H9 (cell line): Measurements from ENCODE around the gene LYSMD3. TPM values are rescaled to one million over a fixed set of nuclear protein-coding genes. Genes with fewer than 3 reads are reported as not detected.

Experiments used
- DNase-seq: peaks from one replicate; pipeline ENCODE4 v3.0.0-alpha.2; 2017
- H2AFZ ChIP-seq: one replicate; pipeline ENCODE4 v1.6.1; 2013; ENCODE audit warnings: mild to moderate bottlenecking, low read length, control low read depth, moderate library complexity
- H2AK5ac ChIP-seq: 2 replicates; pipeline ENCODE4 v1.6.1; 2013; ENCODE audit warnings: low read length, control low read depth, mixed read lengths; ENCODE audit not compliant: insufficient read length
- H2BK120ac ChIP-seq: one replicate; pipeline ENCODE4 v1.6.1; 2013; ENCODE audit warnings: low read depth, mild to moderate bottlenecking, low read length, control low read depth, inconsistent platforms; ENCODE audit not compliant: poor library complexity, severe bottlenecking
- H2BK12ac ChIP-seq: 2 replicates; pipeline ENCODE4 v1.6.1; 2013; ENCODE audit warnings: low read length, control low read depth, mixed read lengths, low read depth; ENCODE audit not compliant: insufficient read length
- H2BK15ac ChIP-seq: 2 replicates; pipeline ENCODE4 v1.6.1; 2013; ENCODE audit warnings: low read depth, low read length, control low read depth
- H2BK20ac ChIP-seq: one replicate; pipeline ENCODE4 v1.6.1; 2013; ENCODE audit warnings: low read depth, mild to moderate bottlenecking, low read length, control low read depth, inconsistent platforms; ENCODE audit not compliant: poor library complexity, severe bottlenecking
- H2BK5ac ChIP-seq: 2 replicates; pipeline ENCODE4 v1.6.1; 2013; ENCODE audit warnings: low read length, control low read depth, mixed read lengths; ENCODE audit not compliant: insufficient read length
- H3K14ac ChIP-seq: 2 replicates; pipeline ENCODE4 v1.6.1; 2013; ENCODE audit warnings: low read length, control low read depth; ENCODE audit not compliant: insufficient read depth
- H3K18ac ChIP-seq: 2 replicates; pipeline ENCODE4 v1.6.1; 2013; ENCODE audit warnings: low read depth, mild to moderate bottlenecking, mixed read lengths, low read length, control low read depth; ENCODE audit not compliant: insufficient read length
- H3K23ac ChIP-seq: 2 replicates; pipeline ENCODE4 v1.6.1; 2013; ENCODE audit warnings: low read length, control low read depth, mixed read lengths, low read depth; ENCODE audit not compliant: insufficient read length
- H3K23me2 ChIP-seq: 2 replicates; pipeline ENCODE4 v1.6.1; 2013; ENCODE audit warnings: low read depth, mild to moderate bottlenecking, mixed read lengths, low read length, control low read depth; ENCODE audit not compliant: insufficient read length, poor library complexity, severe bottlenecking
- H3K27ac ChIP-seq: 2 replicates; pipeline ENCODE4 v1.5.1; 2013; ENCODE audit warnings: low read length, control low read depth, mixed read lengths, low read depth; ENCODE audit not compliant: insufficient read length
- H3K27me3 ChIP-seq: 2 replicates; pipeline ENCODE4 v1.6.1; 2013; ENCODE audit warnings: low read length, control low read depth, inconsistent platforms; ENCODE audit not compliant: insufficient read depth
- H3K4ac ChIP-seq: 2 replicates; pipeline ENCODE4 v1.6.1; 2013; ENCODE audit warnings: low read depth, mild to moderate bottlenecking, control low read depth, inconsistent platforms, low read length, moderate library complexity
- H3K4me1 ChIP-seq: 2 replicates; pipeline ENCODE4 v1.6.1; 2013; ENCODE audit warnings: low read length, control low read depth, inconsistent platforms; ENCODE audit not compliant: insufficient read depth
- H3K4me2 ChIP-seq: 2 replicates; pipeline ENCODE4 v1.6.1; 2013; ENCODE audit warnings: low read length, control low read depth, mixed read lengths; ENCODE audit not compliant: insufficient read length, insufficient read depth
- H3K56ac ChIP-seq: 2 replicates; pipeline ENCODE4 v1.6.1; 2013; ENCODE audit warnings: low read depth, mild to moderate bottlenecking, mixed read lengths, low read length, control low read depth; ENCODE audit not compliant: insufficient read length
- H3K79me1 ChIP-seq: 2 replicates; pipeline ENCODE4 v1.6.1; 2013; ENCODE audit warnings: low read depth, mild to moderate bottlenecking, moderate library complexity, low read length, control low read depth, inconsistent platforms; ENCODE audit not compliant: insufficient read depth, poor library complexity, severe bottlenecking
- H3K79me2 ChIP-seq: 2 replicates; pipeline ENCODE4 v1.6.1; 2013; ENCODE audit warnings: low read length, control low read depth, inconsistent platforms; ENCODE audit not compliant: insufficient read depth
- H3K9ac ChIP-seq: 2 replicates; pipeline ENCODE4 v1.6.1; 2013; ENCODE audit warnings: low read length, control low read depth, mixed read lengths; ENCODE audit not compliant: insufficient read length; ENCODE audit errors: extremely low read depth
- H3K9me3 ChIP-seq: one replicate; pipeline ENCODE4 v1.6.1; 2013; ENCODE audit warnings: low read depth, low read length, inconsistent platforms; ENCODE audit not compliant: control insufficient read depth
- H3T11ph ChIP-seq: one replicate; pipeline ENCODE4 v1.6.1; 2013; ENCODE audit warnings: mild to moderate bottlenecking, low read length, control low read depth, inconsistent platforms
- H4K20me1 ChIP-seq: one replicate; pipeline ENCODE4 v1.6.1; 2013; ENCODE audit not compliant: control insufficient read depth, insufficient read length, insufficient read depth
- H4K5ac ChIP-seq: 2 replicates; pipeline ENCODE4 v1.6.1; 2013; ENCODE audit warnings: low read depth, mild to moderate bottlenecking, mixed read lengths, low read length, control low read depth; ENCODE audit not compliant: insufficient read length
- H4K8ac ChIP-seq: replicated peaks from 2 replicates; pipeline ENCODE4 v1.6.1; 2013; ENCODE audit warnings: low read length, control low read depth, mixed read lengths, low read depth; ENCODE audit not compliant: insufficient read length
- H4K91ac ChIP-seq: 2 replicates; pipeline ENCODE4 v1.6.1; 2013; ENCODE audit warnings: low read depth, mild to moderate bottlenecking, moderate library complexity, mixed read lengths, low read length, control low read depth; ENCODE audit not compliant: insufficient read length
- H3K27ac Mint-ChIP-seq, 3 experiments: 2 replicates in 2 of 3; 3 replicates in 1 of 3; pipeline ENCODE4 v1.8.0; 2020 to 2021; ENCODE audit warnings: mixed read lengths in 3 of 3, mild to moderate bottlenecking in 1 of 3, moderate library complexity in 1 of 3
- H3K27me3 Mint-ChIP-seq: 2 replicates; pipeline ENCODE4 v1.8.0; 2021; ENCODE audit warnings: low read depth, mild to moderate bottlenecking, moderate library complexity, mixed read lengths
- H3K36me3 Mint-ChIP-seq, 3 experiments: 2 replicates in 2 of 3; 3 replicates in 1 of 3; pipeline ENCODE4 v1.8.0; 2020 to 2021; ENCODE audit warnings: low read depth in 3 of 3, mixed read lengths in 3 of 3; ENCODE audit not compliant: insufficient read depth in 1 of 3
- H3K4me1 Mint-ChIP-seq, 2 experiments: 2 replicates each; pipeline ENCODE4 v1.8.0; 2020; ENCODE audit warnings: mixed read lengths in 2 of 2
- H3K4me3 Mint-ChIP-seq, 2 experiments: 2 replicates in 1 of 2; 3 replicates in 1 of 2; pipeline ENCODE4 v1.8.0; 2020 to 2021; ENCODE audit warnings: mild to moderate bottlenecking in 2 of 2, mixed read lengths in 2 of 2, moderate library complexity in 1 of 2
- H3K9me3 Mint-ChIP-seq, 2 experiments: 2 replicates in 1 of 2; 3 replicates in 1 of 2; pipeline ENCODE4 v1.8.0; 2020; ENCODE audit warnings: mild to moderate bottlenecking in 2 of 2, mixed read lengths in 2 of 2, moderate library complexity in 1 of 2
- WGBS: extraction: QIAGEN DNeasy Blood & Tissue Kit; methylation state at CpG from one replicate; pipeline ENCODE4 v1.1.7; 2013; ENCODE audit warnings: missing lambda C conversion rate, low lambda C conversion rate, mixed read lengths; ENCODE audit not compliant: insufficient read length; ENCODE audit errors: extremely low coverage; 5-methylcytosine and 5-hydroxymethylcytosine counted together
- total RNA-seq: library from RNA; stranded (reverse); gene quantifications from 2 replicates; pipeline ENCODE4 v1.2.1, GENCODE V29; 2021
- TF ChIP-seq, protein P1 (sequence below): fragments of 200-600 bp; sonication (generic); conservative IDR thresholded peaks from 3 replicates; pipeline ENCODE4 v1.8.0; 2021; ENCODE audit warnings: antibody characterized with exemption, mild to moderate bottlenecking

The LYSMD3 gene
- total RNA-seq, 1 experiment from 2014 or later, result 14.0 TPM

DNA sequence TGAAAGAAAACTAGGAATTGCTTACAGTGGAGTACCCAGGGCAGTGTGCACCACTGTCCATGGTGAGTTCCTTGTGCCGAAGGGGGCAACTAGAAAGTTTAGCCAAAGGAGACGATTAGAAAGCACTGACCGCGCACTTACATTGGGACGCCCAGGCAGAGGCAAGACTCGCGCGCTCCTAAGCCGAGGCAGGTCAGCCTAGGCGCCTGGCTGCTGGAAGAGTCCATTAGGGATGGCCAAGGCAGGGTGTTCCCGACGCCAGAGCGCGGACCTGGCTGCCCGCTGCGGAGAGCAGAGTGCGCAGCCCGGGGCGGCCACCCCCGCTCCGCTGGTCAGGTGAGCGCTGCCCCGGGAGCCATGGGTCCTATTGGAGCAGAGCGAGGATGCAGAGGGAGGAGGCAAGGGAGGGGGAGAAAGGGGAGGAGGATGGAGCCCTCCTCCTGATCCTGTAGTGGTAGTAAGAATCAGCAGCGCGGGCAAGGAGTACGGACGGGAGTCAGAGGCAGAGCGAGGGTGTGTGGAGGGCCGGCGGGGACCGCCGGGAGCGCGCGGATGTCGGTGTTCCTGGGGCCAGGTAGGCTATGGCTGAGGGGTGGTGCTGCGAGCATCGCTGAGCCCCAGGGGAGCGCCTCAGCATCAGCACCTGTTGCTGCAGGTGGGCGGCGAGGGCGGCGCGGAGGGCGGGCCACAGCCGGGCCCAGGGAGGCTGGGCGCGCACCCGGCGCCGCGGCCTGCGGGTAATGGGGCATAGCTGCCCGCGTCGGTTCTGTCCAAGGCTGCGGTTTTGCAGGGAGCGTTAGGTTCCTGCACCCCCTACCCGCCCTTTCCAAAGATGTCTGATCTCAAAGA is 29.2 kb upstream of the LYSMD3 start, which contains the start of gene ADGRV1:
TSS of gene ADGRV1 (plus strand) at position 454 of the 849 bp plus-strand sequence. CDS start at position 553, 99 bp downstream.
- H2BK15ac ChIP-seq, result no peak within 1 kb of the TSS
- no peak within 1 kb of the TSS for H2BK5ac ChIP-seq
- peak; percentile 99 for DNase-seq
- peak within 1 kb of the TSS; percentile 71; the same call in 1 of the 2 replicates for H3K14ac ChIP-seq
- H3K4me2 ChIP-seq, result peak within 1 kb of the TSS; percentile 85
- H3K4me3 Mint-ChIP-seq, result peak within 1 kb of the TSS; percentile 87 to 93
- peaks cover 81% of the 10 kb centered on the region in 2 experiments for H3K4me1 Mint-ChIP-seq
- no peaks in the 10 kb centered on the region for H3K9me3 ChIP-seq
- no peak within 1 kb of the TSS for H3K23ac ChIP-seq
- no peak within 1 kb of the TSS for H2AK5ac ChIP-seq
- H3K4ac ChIP-seq, result no peak within 1 kb of the TSS
- no peak within 1 kb of the TSS for H2AFZ ChIP-seq
- H3K23me2 ChIP-seq, result peaks cover 4% of the 10 kb centered on the region
- no peak within 1 kb of the TSS for H3K56ac ChIP-seq
- H2BK20ac ChIP-seq, result no peak within 1 kb of the TSS
- no peaks in the 10 kb centered on the region for H4K20me1 ChIP-seq
- no peaks in the 10 kb centered on the region for H3K79me1 ChIP-seq
- no peak within 1 kb of the TSS for H4K8ac ChIP-seq
- peak within 1 kb of the TSS; percentile 88 for H3K9ac ChIP-seq
- TF ChIP-seq, protein P1, sequence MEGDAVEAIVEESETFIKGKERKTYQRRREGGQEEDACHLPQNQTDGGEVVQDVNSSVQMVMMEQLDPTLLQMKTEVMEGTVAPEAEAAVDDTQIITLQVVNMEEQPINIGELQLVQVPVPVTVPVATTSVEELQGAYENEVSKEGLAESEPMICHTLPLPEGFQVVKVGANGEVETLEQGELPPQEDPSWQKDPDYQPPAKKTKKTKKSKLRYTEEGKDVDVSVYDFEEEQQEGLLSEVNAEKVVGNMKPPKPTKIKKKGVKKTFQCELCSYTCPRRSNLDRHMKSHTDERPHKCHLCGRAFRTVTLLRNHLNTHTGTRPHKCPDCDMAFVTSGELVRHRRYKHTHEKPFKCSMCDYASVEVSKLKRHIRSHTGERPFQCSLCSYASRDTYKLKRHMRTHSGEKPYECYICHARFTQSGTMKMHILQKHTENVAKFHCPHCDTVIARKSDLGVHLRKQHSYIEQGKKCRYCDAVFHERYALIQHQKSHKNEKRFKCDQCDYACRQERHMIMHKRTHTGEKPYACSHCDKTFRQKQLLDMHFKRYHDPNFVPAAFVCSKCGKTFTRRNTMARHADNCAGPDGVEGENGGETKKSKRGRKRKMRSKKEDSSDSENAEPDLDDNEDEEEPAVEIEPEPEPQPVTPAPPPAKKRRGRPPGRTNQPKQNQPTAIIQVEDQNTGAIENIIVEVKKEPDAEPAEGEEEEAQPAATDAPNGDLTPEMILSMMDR, result no peak
- no peak within 1 kb of the TSS for H4K5ac ChIP-seq
- no peak within 1 kb of the TSS for H3K18ac ChIP-seq
- peaks cover 0 to 3% of the 10 kb centered on the region in 2 experiments; a peak in 1 of 5 replicates for H3K9me3 Mint-ChIP-seq
- no peaks in the 10 kb centered on the region for H3K27me3 ChIP-seq
- H2BK120ac ChIP-seq, result no peak within 1 kb of the TSS
- H3K79me2 ChIP-seq, result peaks cover 11% of the 10 kb centered on the region; the same call in 1 of the 2 replicates
- no peak within 1 kb of the TSS for H4K91ac ChIP-seq
- no peaks in the 10 kb centered on the region for H3K36me3 Mint-ChIP-seq
- peak within 1 kb of the TSS; percentile 95 to 97 (median 97) for H3K27ac Mint-ChIP-seq
- no CpG with 5 or more reads among the region's 60 CpGs for WGBS
- H3K27ac ChIP-seq, result no peak within 1 kb of the TSS
- peaks cover 13% of the 10 kb centered on the region for H3K4me1 ChIP-seq
- H3T11ph ChIP-seq, result no peak within 1 kb of the TSS
- H2BK12ac ChIP-seq, result no peak within 1 kb of the TSS
- no peaks in the 10 kb centered on the region for H3K27me3 Mint-ChIP-seq
